Panc1 (cell line): ENCODE measurements around the gene MOB1A. TPM values are rescaled to one million over a fixed set of nuclear protein-coding genes. Genes with fewer than 3 reads are reported as not detected.

Source experiments
- ATAC-seq: fragments of 200-7000 bp; cut with Tn5 transposase; 2 replicates; pipeline ENCODE4 v1.9.1; 2020; ENCODE audit warnings: mild to moderate bottlenecking, moderate library complexity
- BruUV-seq: library from RNA; stranded (reverse); fragments of 400-500 nt; replicated peaks from 2 replicates; lab custom pipeline; 2021; lab: Mats Ljungman, UMichigan
- CTCF ChIA-PET: fragments of 300-600 bp; sonication (Branson Sonifier 250); formaldehyde crosslinking; loops from one replicate; lab custom pipeline; 2022; ENCODE audit warnings: antibody characterized with exemption; lab: Charles Lee
- POLR2A ChIA-PET: fragments of 300-600 bp; sonication (Branson Sonifier 250); formaldehyde crosslinking; loops from one replicate; lab custom pipeline; 2022; ENCODE audit warnings: antibody characterized with exemption; lab: Charles Lee
- DNase-seq: peaks from one replicate; pipeline ENCODE4 v3.0.0-alpha.2; 2010; ENCODE audit warnings: low read depth, low spot score
- H3K27ac ChIP-seq: 2 replicates; pipeline ENCODE4 v1.5.1; 2011; ENCODE audit warnings: mild to moderate bottlenecking, low read length, inconsistent platforms
- H3K27me3 ChIP-seq: fragments of 200-500 bp; sonication (Bioruptor generic); 2 replicates; pipeline ENCODE4 v1.6.0; 2014; ENCODE audit warnings: low read length, inconsistent platforms; ENCODE audit not compliant: control insufficient read depth, insufficient read depth
- H3K36me3 ChIP-seq: fragments of 200-500 bp; sonication (Bioruptor generic); 2 replicates; pipeline ENCODE4 v1.5.1; 2014; ENCODE audit warnings: inconsistent platforms, mild to moderate bottlenecking, low read length, moderate library complexity; ENCODE audit not compliant: control insufficient read depth, insufficient read depth
- H3K4me1 ChIP-seq: 2 replicates; pipeline ENCODE4 v1.5.1; 2011; ENCODE audit warnings: inconsistent platforms, mild to moderate bottlenecking, low read length, moderate library complexity; ENCODE audit not compliant: control insufficient read depth, insufficient read depth
- H3K4me3 ChIP-seq, 2 experiments: 2 replicates each; pipeline ENCODE4 v1.5.1; 2011 to 2012; ENCODE audit warnings: low read depth in 2 of 2, low read length in 2 of 2, mild to moderate bottlenecking in 2 of 2, inconsistent platforms in 1 of 2, moderate library complexity in 1 of 2
- H3K9me3 ChIP-seq: fragments of 200-500 bp; sonication (Bioruptor generic); 2 replicates; pipeline ENCODE4 v1.5.1; 2014; ENCODE audit warnings: low read depth, mild to moderate bottlenecking, inconsistent platforms, low read length, moderate library complexity; ENCODE audit not compliant: control insufficient read depth, insufficient read depth
- POLR2AphosphoS5 ChIP-seq: IDR thresholded peaks from 2 replicates; pipeline ENCODE4 v1.6.1; 2012; ENCODE audit warnings: mild to moderate bottlenecking, low read depth, low read length, moderate library complexity
- SIN3A ChIP-seq: IDR thresholded peaks from 2 replicates; pipeline ENCODE4 v1.6.1; 2012; ENCODE audit warnings: low read depth, mild to moderate bottlenecking, low read length, moderate library complexity, borderline replicate concordance; ENCODE audit not compliant: insufficient read depth
- TCF7L2 ChIP-seq: IDR thresholded peaks from 2 replicates; pipeline ENCODE4 v1.6.1; 2011; ENCODE audit warnings: mild to moderate bottlenecking, low read depth, low read length, inconsistent platforms
- in situ Hi-C: cut with HindIII; loops from 2 replicates; pipeline ENCODE4 v1.10.0; 2016; ENCODE audit warnings: low sequenced_read_pairs, low pct_unique_long_range_greater_than_20kb
- intact Hi-C: fragments of 100-400 bp; cut with micrococcal nuclease; formaldehyde crosslinking; loops from one replicate; pipeline ENCODE4 v1.10.0; 2022; ENCODE audit not compliant: unreplicated experiment
- total RNA-seq: library from RNA; stranded (reverse); gene quantifications from one replicate; pipeline ENCODE4 v1.2.1, GENCODE V29; 2021; ENCODE audit not compliant: unreplicated experiment
- TF ChIP-seq, protein P1 (sequence below): fragments of 450-650 bp; IDR thresholded peaks from 2 replicates; pipeline ENCODE4 v1.5.1; 2017; ENCODE audit warnings: mild to moderate bottlenecking
- TF ChIP-seq, protein P2 (sequence below), 2 experiments: IDR thresholded peaks; 2 replicates each; pipeline ENCODE4 v1.6.1; 2011 to 2012; ENCODE audit warnings: low read depth in 2 of 2, control low read depth in 1 of 2, low read length in 1 of 2, mild to moderate bottlenecking in 1 of 2, moderate library complexity in 1 of 2; ENCODE audit not compliant: insufficient read depth in 1 of 2

The MOB1A gene
- total RNA-seq, 1 experiment from 2014 or later, result 184 TPM

DNA sequence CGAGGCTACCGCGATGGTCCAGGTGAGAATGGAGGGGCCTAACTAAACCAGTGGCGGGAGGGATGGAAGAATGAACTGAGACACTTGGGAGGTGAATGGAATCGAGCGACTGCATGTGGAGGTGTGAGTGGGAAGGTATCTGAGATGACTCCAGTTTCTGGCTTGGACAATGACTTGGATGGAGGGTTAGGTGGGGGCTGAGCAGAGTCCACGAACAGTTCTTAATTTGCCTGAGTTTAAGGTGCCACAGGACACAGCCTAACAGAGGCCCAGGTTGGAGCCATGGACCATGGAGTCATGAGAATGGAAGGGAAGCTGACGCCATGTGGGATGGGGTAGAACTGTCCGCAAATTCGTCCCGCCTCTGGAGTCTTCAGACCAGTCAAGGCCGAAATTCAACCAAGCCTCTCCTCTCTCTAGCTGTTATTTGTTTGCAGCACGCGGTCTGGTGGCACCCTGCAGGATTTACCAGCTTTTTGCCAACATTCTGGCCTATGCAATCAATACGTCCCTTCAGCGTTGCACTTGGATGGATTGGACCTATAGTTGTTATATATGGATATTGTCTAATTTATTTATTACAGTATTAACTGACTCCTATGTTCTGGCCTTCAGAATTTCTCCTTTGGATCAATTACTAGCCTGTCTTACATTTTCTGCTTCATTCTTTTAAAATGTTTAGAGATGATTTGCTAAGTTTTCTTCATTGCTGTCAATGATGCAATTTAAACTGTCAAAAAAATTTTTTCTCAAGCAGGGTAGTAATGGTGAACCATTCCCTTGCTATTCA is 30.0 kb downstream of the MOB1A start:
- Histone ChIP-seq H3K9me3 (no peaks in the 10 kb centered on the region), H3K27me3 (no peaks in the 10 kb centered on the region), H3K4me1 (peaks cover 10% of the 10 kb centered on the region; the same call in 1 of the 2 replicates), H3K27ac (peak overlapping the region; percentile 89), H3K4me3 (peak overlapping the region; percentile 82 to 88), H3K36me3 (peaks cover 18% of the 10 kb centered on the region)
- TF ChIP-seq, protein P1, sequence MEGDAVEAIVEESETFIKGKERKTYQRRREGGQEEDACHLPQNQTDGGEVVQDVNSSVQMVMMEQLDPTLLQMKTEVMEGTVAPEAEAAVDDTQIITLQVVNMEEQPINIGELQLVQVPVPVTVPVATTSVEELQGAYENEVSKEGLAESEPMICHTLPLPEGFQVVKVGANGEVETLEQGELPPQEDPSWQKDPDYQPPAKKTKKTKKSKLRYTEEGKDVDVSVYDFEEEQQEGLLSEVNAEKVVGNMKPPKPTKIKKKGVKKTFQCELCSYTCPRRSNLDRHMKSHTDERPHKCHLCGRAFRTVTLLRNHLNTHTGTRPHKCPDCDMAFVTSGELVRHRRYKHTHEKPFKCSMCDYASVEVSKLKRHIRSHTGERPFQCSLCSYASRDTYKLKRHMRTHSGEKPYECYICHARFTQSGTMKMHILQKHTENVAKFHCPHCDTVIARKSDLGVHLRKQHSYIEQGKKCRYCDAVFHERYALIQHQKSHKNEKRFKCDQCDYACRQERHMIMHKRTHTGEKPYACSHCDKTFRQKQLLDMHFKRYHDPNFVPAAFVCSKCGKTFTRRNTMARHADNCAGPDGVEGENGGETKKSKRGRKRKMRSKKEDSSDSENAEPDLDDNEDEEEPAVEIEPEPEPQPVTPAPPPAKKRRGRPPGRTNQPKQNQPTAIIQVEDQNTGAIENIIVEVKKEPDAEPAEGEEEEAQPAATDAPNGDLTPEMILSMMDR, result no peak
- TF ChIP-seq POLR2AphosphoS5 (no peak), TCF7L2 (no peak), SIN3A (no peak)
- TF ChIP-seq, protein P2, sequence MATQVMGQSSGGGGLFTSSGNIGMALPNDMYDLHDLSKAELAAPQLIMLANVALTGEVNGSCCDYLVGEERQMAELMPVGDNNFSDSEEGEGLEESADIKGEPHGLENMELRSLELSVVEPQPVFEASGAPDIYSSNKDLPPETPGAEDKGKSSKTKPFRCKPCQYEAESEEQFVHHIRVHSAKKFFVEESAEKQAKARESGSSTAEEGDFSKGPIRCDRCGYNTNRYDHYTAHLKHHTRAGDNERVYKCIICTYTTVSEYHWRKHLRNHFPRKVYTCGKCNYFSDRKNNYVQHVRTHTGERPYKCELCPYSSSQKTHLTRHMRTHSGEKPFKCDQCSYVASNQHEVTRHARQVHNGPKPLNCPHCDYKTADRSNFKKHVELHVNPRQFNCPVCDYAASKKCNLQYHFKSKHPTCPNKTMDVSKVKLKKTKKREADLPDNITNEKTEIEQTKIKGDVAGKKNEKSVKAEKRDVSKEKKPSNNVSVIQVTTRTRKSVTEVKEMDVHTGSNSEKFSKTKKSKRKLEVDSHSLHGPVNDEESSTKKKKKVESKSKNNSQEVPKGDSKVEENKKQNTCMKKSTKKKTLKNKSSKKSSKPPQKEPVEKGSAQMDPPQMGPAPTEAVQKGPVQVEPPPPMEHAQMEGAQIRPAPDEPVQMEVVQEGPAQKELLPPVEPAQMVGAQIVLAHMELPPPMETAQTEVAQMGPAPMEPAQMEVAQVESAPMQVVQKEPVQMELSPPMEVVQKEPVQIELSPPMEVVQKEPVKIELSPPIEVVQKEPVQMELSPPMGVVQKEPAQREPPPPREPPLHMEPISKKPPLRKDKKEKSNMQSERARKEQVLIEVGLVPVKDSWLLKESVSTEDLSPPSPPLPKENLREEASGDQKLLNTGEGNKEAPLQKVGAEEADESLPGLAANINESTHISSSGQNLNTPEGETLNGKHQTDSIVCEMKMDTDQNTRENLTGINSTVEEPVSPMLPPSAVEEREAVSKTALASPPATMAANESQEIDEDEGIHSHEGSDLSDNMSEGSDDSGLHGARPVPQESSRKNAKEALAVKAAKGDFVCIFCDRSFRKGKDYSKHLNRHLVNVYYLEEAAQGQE (IDR thresholded peaks at IDR 0.05; ENCODE audit: insufficient read depth in 1 of 2, low read depth in 2 of 2, low read length in 1 of 2), result no peak
- intact Hi-C loops, result no loop called here
- BruUV-seq, result TSS peak; percentile 93
- ChIA-PET CTCF (interaction anchor here (0.6 to 1.0 kb wide), 5 partner anchors 20 to 320 kb away, joined by 3 to 6 read pairs (median 5); partner anchors contain the start of gene STAMBP), POLR2A (no interaction called here)
- no peak for DNase-seq
- peak; percentile 32 for ATAC-seq
- in situ Hi-C loops, result no loop called here

DNA sequence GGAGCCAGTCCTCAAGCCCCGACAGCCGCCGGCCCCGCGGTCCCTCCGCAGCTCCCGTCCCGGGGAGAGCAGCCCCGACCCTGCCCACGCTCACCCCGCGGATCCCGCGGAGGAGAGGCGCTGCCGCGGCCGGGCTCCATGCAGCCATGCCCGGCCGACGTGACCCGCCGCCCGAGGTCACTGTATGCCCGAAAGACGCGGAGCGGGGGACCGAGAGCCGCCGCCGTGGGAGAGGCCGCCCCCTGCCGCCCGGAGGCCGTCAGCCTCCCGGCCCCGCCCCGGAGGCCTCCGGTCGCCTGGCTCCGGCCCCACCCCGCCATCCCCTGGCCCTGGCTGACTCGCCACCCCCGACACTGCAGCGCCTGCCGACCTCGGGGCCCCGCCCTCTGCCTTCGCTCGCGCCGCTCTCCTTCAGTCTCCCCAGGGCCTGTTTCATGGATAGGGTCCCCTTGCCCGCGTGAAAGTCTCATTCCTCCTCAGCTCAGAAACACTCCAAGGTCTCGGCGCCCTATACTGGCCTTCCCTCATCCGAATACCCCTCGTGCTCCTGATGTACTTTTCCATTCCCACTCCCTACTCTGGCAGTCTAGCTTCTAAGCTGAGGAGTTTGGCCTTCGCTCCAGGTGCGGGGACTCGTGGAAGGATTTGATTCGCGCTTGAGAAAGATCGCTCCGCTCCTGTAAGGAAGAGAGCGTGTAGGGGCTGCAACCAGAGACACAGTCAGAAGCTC is 30.8 kb downstream of the MOB1A start, which contains the start of gene BOLA3:
Gene BOLA3 (minus strand): TSS at position 186 of the 730 bp plus-strand sequence. CDS start 38 bp downstream, at position 148.
- no TSS peak for BruUV-seq
- peak within 1 kb of the TSS; percentile 89 for H3K27ac ChIP-seq
- intact Hi-C loops, result no loop called here

More for the DNA sequence above, 30.8 kb downstream of the MOB1A start, which contains the start of gene BOLA3:
- ChIA-PET POLR2A (interaction anchor here (0.7 kb wide), 1 partner anchor 305 kb away, joined by 3 read pairs; no protein-coding TSS in a partner anchor), CTCF (interaction anchor here (0.6 to 1.0 kb wide), 5 partner anchors 19 to 160 kb away, joined by 3 to 8 read pairs (median 5); no protein-coding TSS in a partner anchor)
- Histone ChIP-seq H3K4me1 (peaks cover 10% of the 10 kb centered on the region; the same call in 1 of the 2 replicates), H3K36me3 (peaks cover 12% of the 10 kb centered on the region), H3K9me3 (no peaks in the 10 kb centered on the region), H3K4me3 (peak within 1 kb of the TSS; percentile 82 to 88), H3K27me3 (no peaks in the 10 kb centered on the region)
- in situ Hi-C loops, result no loop called here
- ATAC-seq (peak; percentile 97), DNase-seq (peak; percentile 20)
- TF ChIP-seq, protein P1, result peak; percentile 97
- TF ChIP-seq, protein P2 (IDR thresholded peaks at IDR 0.05; ENCODE audit: insufficient read depth in 1 of 2, low read depth in 2 of 2, low read length in 1 of 2), result 0 out of 4 replicates have a peak, but pooled peaks of 1 of the 2 experiments have one; percentile 42
- TF ChIP-seq TCF7L2 (no peak), POLR2AphosphoS5 (peak; percentile 64; the same call in 1 of the 2 replicates), SIN3A (peak; percentile 91; the same call in 1 of the 2 replicates)
